SK-N-SH treated with all-trans-retinoic acid at 6 μM for 48 hours (cell line): Measurements from ENCODE around the gene WNT1.
A peak's percentile ranks its signal among the peaks of the same experiment; 100 is the strongest.

Experiments used
- ATAC-seq: fragments of 200-7000 bp; cut with Tn5 transposase; 3 replicates; pipeline ENCODE4 v1.9.1; 2020; ENCODE audit warnings: mild to moderate bottlenecking, moderate library complexity
- ARNTL ChIP-seq: fragments of 450-650 bp; formaldehyde crosslinking; IDR thresholded peaks from 2 replicates; pipeline ENCODE4 v1.5.0; 2020; ENCODE audit warnings: low read depth, mild to moderate bottlenecking, moderate library complexity, borderline replicate concordance
- BACH2 ChIP-seq: fragments of 250-450 bp; sonication (Bioruptor Pico); IDR thresholded peaks from 2 replicates; pipeline ENCODE4 v1.9.0; 2021; ENCODE audit warnings: mild to moderate bottlenecking, borderline replicate concordance
- CSDC2 ChIP-seq: fragments of 250-450 bp; sonication (Bioruptor Pico); IDR thresholded peaks from 2 replicates; pipeline ENCODE4 v1.5.0; 2020; ENCODE audit warnings: mild to moderate bottlenecking, moderate library complexity
- CSRNP3 ChIP-seq: fragments of 250-450 bp; sonication (Bioruptor Pico); IDR thresholded peaks from 2 replicates; pipeline ENCODE4 v1.5.1; 2021; ENCODE audit warnings: mild to moderate bottlenecking, moderate library complexity
- ESRRG ChIP-seq: fragments of 250-450 bp; sonication (Bioruptor Pico); IDR thresholded peaks from 2 replicates; pipeline ENCODE4 v1.6.1; 2021; ENCODE audit warnings: mild to moderate bottlenecking
- GLIS3 ChIP-seq: fragments of 250-450 bp; sonication (Bioruptor Pico); IDR thresholded peaks from 2 replicates; pipeline ENCODE4 v1.5.0; 2020; ENCODE audit warnings: mild to moderate bottlenecking, moderate library complexity
- ISL1 ChIP-seq: fragments of 250-450 bp; sonication (Bioruptor Pico); IDR thresholded peaks from 2 replicates; pipeline ENCODE4 v2.1.2; 2022; ENCODE audit warnings: mild to moderate bottlenecking, moderate library complexity
- OSR1 ChIP-seq: fragments of 250-450 bp; sonication (Bioruptor Pico); IDR thresholded peaks from 2 replicates; pipeline ENCODE4 v1.8.0; 2022; ENCODE audit warnings: moderate library complexity, mild to moderate bottlenecking, inconsistent platforms
- PATZ1 ChIP-seq: fragments of 250-450 bp; sonication (Bioruptor Pico); IDR thresholded peaks from 2 replicates; pipeline ENCODE4 v1.8.0; 2020; ENCODE audit warnings: mild to moderate bottlenecking, moderate library complexity, borderline replicate concordance
- POU6F1 ChIP-seq: fragments of 250-450 bp; sonication (Bioruptor Pico); IDR thresholded peaks from 2 replicates; pipeline ENCODE4 v1.8.0; 2021; ENCODE audit warnings: low read depth, mild to moderate bottlenecking, moderate library complexity, borderline replicate concordance
- PPARA ChIP-seq: fragments of 250-450 bp; sonication (Bioruptor Pico); IDR thresholded peaks from 2 replicates; pipeline ENCODE4 v1.5.0; 2020; ENCODE audit warnings: mild to moderate bottlenecking, borderline replicate concordance
- RARB ChIP-seq: fragments of 250-450 bp; sonication (Bioruptor Pico); IDR thresholded peaks from 2 replicates; pipeline ENCODE4 v1.8.0; 2021; ENCODE audit warnings: mild to moderate bottlenecking, moderate library complexity
- SNAI2 ChIP-seq: fragments of 250-450 bp; sonication (Bioruptor Pico); IDR thresholded peaks from 2 replicates; pipeline ENCODE4 v1.5.0; 2020; ENCODE audit warnings: mild to moderate bottlenecking, moderate library complexity
- TCF4 ChIP-seq: fragments of 250-450 bp; sonication (Bioruptor Pico); IDR thresholded peaks from 2 replicates; pipeline ENCODE4 v1.8.0; 2021; ENCODE audit warnings: mild to moderate bottlenecking, moderate library complexity, borderline replicate concordance
- TOX ChIP-seq: fragments of 250-450 bp; sonication (Bioruptor Pico); IDR thresholded peaks from 2 replicates; pipeline ENCODE4 v1.8.0; 2021; ENCODE audit warnings: mild to moderate bottlenecking, moderate library complexity, borderline replicate concordance
- TSHZ2 ChIP-seq: fragments of 250-450 bp; sonication (Bioruptor Pico); IDR thresholded peaks from 2 replicates; pipeline ENCODE4 v1.5.0; 2020; ENCODE audit warnings: mild to moderate bottlenecking, moderate library complexity
- ZC3H10 ChIP-seq: fragments of 250-450 bp; sonication (Bioruptor Pico); IDR thresholded peaks from 2 replicates; pipeline ENCODE4 v1.5.1; 2021; ENCODE audit warnings: mild to moderate bottlenecking, moderate library complexity
- ZFP3 ChIP-seq: fragments of 250-450 bp; sonication (Bioruptor Pico); IDR thresholded peaks from 2 replicates; pipeline ENCODE4 v1.5.0; 2020; ENCODE audit warnings: mild to moderate bottlenecking, moderate library complexity
- ZFP30 ChIP-seq: fragments of 450-650 bp; formaldehyde crosslinking; IDR thresholded peaks from 2 replicates; pipeline ENCODE4 v1.5.0; 2022; ENCODE audit warnings: mild to moderate bottlenecking, moderate library complexity
- ZNF565 ChIP-seq: fragments of 450-650 bp; formaldehyde crosslinking; conservative IDR thresholded peaks from 2 replicates; pipeline ENCODE4 v1.5.0; 2020; ENCODE audit warnings: low read depth, mild to moderate bottlenecking, moderate library complexity
- ZNF70 ChIP-seq: fragments of 450-650 bp; formaldehyde crosslinking; IDR thresholded peaks from 2 replicates; pipeline ENCODE4 v1.5.0; 2020; ENCODE audit warnings: mild to moderate bottlenecking, moderate library complexity
- ZNF8 ChIP-seq: fragments of 450-650 bp; formaldehyde crosslinking; IDR thresholded peaks from 2 replicates; pipeline ENCODE4 v1.5.0; 2020; ENCODE audit warnings: mild to moderate bottlenecking, moderate library complexity

Gene WNT1

GRCh38 chr12:48995086-48995879, 17.2 kb downstream of the WNT1 start:
- ATAC-seq: peak; percentile 78
- no peak for TF ChIP-seq TCF4 (CRISPR knock-in tag)
- no peak for TF ChIP-seq ZNF8 (CRISPR knock-in tag)
- TF ChIP-seq PPARA (CRISPR knock-in tag): no peak
- TF ChIP-seq ISL1 (CRISPR knock-in tag): no peak
- TF ChIP-seq ARNTL: no peak
- TF ChIP-seq PATZ1: no peak
- no peak for TF ChIP-seq TSHZ2 (CRISPR knock-in tag)
- TF ChIP-seq RARB (CRISPR knock-in tag): no peak
- TF ChIP-seq ZFP30: no peak

- TF ChIP-seq ZNF70: no peak
- no peak for TF ChIP-seq TOX
- no peak for TF ChIP-seq ZNF8 (CRISPR knock-in tag)
- no peak for TF ChIP-seq CSDC2 (CRISPR knock-in tag)
- no peak for TF ChIP-seq BACH2
- no peak for TF ChIP-seq ARNTL
- no peak for TF ChIP-seq ZC3H10 (CRISPR knock-in tag)
- no peak for TF ChIP-seq GLIS3 (CRISPR knock-in tag)
- ATAC-seq: peak; percentile 59
Observed at GRCh38 chr12:48996794-48997718, 18.9 kb downstream of the WNT1 start.

GRCh38 chr12:48997719-48998496, 19.8 kb downstream of the WNT1 start:
- ATAC-seq: no peak
- no peak for TF ChIP-seq ESRRG (CRISPR knock-in tag)
- no peak for TF ChIP-seq TOX
- TF ChIP-seq OSR1: no peak
- TF ChIP-seq CSRNP3 (CRISPR knock-in tag): no peak
- no peak for TF ChIP-seq ARNTL
- TF ChIP-seq BACH2: no peak
- TF ChIP-seq PPARA (CRISPR knock-in tag): no peak
- TF ChIP-seq ZNF565: no peak
- TF ChIP-seq ZC3H10 (CRISPR knock-in tag): no peak
- TF ChIP-seq GLIS3 (CRISPR knock-in tag): no peak
- no peak for TF ChIP-seq ZNF8 (CRISPR knock-in tag)
- no peak for TF ChIP-seq POU6F1 (CRISPR knock-in tag)
- TF ChIP-seq ISL1 (CRISPR knock-in tag): no peak
- TF ChIP-seq TCF4 (CRISPR knock-in tag): no peak
- TF ChIP-seq SNAI2: no peak
- no peak for TF ChIP-seq ZFP3 (CRISPR knock-in tag)
- no peak for TF ChIP-seq PATZ1
- TF ChIP-seq TSHZ2 (CRISPR knock-in tag): no peak
